ENCODE data around the gene NFE2L2. TPM values are rescaled to one million over a fixed set of nuclear protein-coding genes. Genes with fewer than 3 reads are reported as not detected.
"Not testable (repeated sequence)": the region's sequence is repeated elsewhere in the genome, so short reads cannot be mapped to it uniquely, and the experiment has no call there.

Gene NFE2L2
- total RNA-seq, 2 experiments from 2014 or later, result 26.2 to 58.6 TPM

DNA sequence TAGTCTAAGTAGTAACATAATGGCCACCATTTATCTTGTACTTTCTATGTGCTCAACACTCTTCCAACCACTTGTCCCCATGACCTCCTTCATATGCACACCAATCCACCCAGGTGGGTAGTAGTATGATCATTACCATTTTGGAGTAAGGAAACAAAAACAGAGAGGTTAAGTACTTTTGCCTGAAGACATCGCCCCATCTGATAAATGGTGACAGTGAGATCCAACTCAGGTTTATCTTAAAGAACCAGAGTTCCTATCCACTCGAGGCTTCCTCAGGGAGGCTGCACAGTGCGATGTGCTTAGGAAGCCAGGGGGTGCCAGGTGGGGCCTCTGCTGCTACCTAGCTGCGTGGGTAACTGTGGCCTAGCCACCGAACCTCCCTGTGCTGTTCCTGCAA lies 14.1 kb downstream of the NFE2L2 start:
- H4K20me1 ChIP-seq (ENCODE audit: insufficient read depth, low read length), result peaks cover 49% of the 10 kb centered on the region
- CTCF ChIA-PET (ENCODE audit: unreplicated experiment), result interaction anchor here (0.6 kb wide), 1 partner anchor 12 kb away, joined by 3 read pairs; no protein-coding TSS in a partner anchor

DNA sequence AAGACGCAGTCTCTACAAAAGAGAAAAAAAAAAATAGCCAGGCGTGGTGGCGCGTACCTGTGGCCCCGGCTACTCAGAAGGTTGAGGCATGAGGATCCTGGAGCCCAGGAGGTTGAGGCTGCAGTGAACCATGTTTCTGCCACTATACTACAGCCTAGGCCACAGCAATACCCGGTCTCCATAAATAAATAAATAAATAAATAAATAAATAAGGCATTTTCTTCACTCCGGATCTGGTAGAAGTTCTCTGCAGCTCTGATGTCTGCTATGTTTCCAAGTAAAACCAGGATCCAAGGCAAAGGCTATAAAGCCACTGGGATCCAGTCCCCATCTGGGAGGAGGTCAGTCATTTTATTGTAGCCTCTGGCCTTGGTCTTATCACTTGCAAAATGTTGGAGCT lies 15.5 kb downstream of the NFE2L2 start:
- peaks cover 97% of the 10 kb centered on the region for H3K79me2 ChIP-seq (ENCODE audit: insufficient read depth, low read depth, low read length)
- BruUV-seq (replicated peaks), result no TSS peak
- intact Hi-C loops (cut with micrococcal nuclease; ENCODE audit: unreplicated experiment), result no loop called here
- no peaks in the 10 kb centered on the region for H3K9me2 ChIP-seq (ENCODE audit: insufficient read depth, low read length)
- no peak overlapping the region for H2AFZ ChIP-seq (ENCODE audit: low read length)
- ChIA-PET POLR2A (interaction anchor here (0.7 to 3.8 kb wide), 4 partner anchors 11 to 18 kb away, joined by 3 to 8 read pairs (median 4); partner anchors contain the start of gene NFE2L2), CTCF (ENCODE audit: unreplicated experiment) (no interaction called here)
- no peak overlapping the region for H3K27ac ChIP-seq (ENCODE audit: low read depth, low read length, poor library complexity, severe bottlenecking)
- H4K20me1 ChIP-seq (ENCODE audit: insufficient read depth, low read length), result peaks cover 42% of the 10 kb centered on the region
- H3K4me3 ChIP-seq (ENCODE audit: low read depth, low read length, poor library complexity, severe bottlenecking), result no peak overlapping the region
- peaks cover 5% of the 10 kb centered on the region for H3K4me1 ChIP-seq (ENCODE audit: insufficient read depth, low read length, poor library complexity, severe bottlenecking)
- H3K9me3 ChIP-seq (ENCODE audit: low read length), result no peaks in the 10 kb centered on the region
- H3K36me3 ChIP-seq (ENCODE audit: insufficient read depth, low read length), result peaks cover 57% of the 10 kb centered on the region
- no peak for DNase-seq (ENCODE audit: low spot score)
- TF ChIP-seq, protein P1, sequence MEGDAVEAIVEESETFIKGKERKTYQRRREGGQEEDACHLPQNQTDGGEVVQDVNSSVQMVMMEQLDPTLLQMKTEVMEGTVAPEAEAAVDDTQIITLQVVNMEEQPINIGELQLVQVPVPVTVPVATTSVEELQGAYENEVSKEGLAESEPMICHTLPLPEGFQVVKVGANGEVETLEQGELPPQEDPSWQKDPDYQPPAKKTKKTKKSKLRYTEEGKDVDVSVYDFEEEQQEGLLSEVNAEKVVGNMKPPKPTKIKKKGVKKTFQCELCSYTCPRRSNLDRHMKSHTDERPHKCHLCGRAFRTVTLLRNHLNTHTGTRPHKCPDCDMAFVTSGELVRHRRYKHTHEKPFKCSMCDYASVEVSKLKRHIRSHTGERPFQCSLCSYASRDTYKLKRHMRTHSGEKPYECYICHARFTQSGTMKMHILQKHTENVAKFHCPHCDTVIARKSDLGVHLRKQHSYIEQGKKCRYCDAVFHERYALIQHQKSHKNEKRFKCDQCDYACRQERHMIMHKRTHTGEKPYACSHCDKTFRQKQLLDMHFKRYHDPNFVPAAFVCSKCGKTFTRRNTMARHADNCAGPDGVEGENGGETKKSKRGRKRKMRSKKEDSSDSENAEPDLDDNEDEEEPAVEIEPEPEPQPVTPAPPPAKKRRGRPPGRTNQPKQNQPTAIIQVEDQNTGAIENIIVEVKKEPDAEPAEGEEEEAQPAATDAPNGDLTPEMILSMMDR (conservative IDR thresholded peaks at IDR 0.05; ENCODE audit: low read length), result no peak
- TF ChIP-seq EZH2phosphoT487 (IDR thresholded peaks at IDR 0.05; ENCODE audit: borderline replicate concordance, low read depth, low read length), result no peak
- no peak overlapping the region for H3K4me2 ChIP-seq (ENCODE audit: low read length)

More for the DNA sequence above, 14.1 kb downstream of the NFE2L2 start:
- Histone ChIP-seq H3K9me2 (ENCODE audit: insufficient read depth, low read length) (no peaks in the 10 kb centered on the region), H3K36me3 (ENCODE audit: insufficient read depth, low read length) (peaks cover 65% of the 10 kb centered on the region), H3K79me2 (ENCODE audit: insufficient read depth, low read depth, low read length) (peaks cover 98% of the 10 kb centered on the region), H3K4me1 (ENCODE audit: insufficient read depth, low read length, poor library complexity, severe bottlenecking) (peaks cover 5% of the 10 kb centered on the region), H2AFZ (ENCODE audit: low read length) (no peak overlapping the region), H3K4me3 (ENCODE audit: low read depth, low read length, poor library complexity, severe bottlenecking) (no peak overlapping the region), H3K27ac (ENCODE audit: low read depth, low read length, poor library complexity, severe bottlenecking) (no peak overlapping the region), H3K4me2 (ENCODE audit: low read length) (no peak overlapping the region), H3K9me3 (ENCODE audit: low read length) (no peaks in the 10 kb centered on the region)
- no TSS peak for BruUV-seq (replicated peaks)
- POLR2A ChIA-PET, result interaction anchor here (3.8 kb wide), 1 partner anchor 13 kb away, joined by 8 read pairs; the partner anchor contains the start of gene NFE2L2
- TF ChIP-seq, protein P1 (conservative IDR thresholded peaks at IDR 0.05; ENCODE audit: low read length), result no peak
- intact Hi-C loops (cut with micrococcal nuclease; ENCODE audit: unreplicated experiment), result no loop called here
- DNase-seq (ENCODE audit: low spot score), result no peak

DNA sequence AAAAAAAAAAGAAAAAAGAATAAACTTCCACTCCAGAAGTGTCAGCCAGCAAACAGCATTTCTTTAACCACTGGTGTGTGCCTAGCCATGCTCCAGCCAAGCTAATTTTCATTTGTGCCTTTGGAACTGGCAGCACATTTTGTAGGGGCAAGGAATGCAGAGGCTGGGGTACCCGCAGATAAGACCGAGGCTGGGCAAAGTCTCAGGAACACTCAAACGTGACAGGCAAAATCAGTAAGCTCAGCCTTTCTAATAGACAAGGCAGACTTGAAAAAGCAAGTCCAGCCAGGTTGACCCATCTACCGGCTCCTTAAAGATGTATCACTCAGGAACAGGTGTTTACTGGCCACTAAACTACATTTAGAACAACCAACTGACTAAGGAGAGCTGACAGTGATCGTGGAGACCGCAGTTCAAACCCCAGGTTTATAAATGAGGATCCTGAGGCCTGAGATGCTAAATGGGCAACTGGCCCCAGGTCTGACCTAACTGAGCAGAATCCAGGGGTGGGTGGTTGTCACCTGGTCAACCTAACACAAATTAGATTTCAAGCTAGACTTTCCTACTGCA lies 16.7 kb downstream of the NFE2L2 start:
- POLR2A ChIA-PET, result interaction anchor here (1.4 to 3.8 kb wide), 2 partner anchors 10 to 16 kb away, joined by 5 to 8 read pairs; partner anchors contain the start of gene NFE2L2
- CTCF ChIA-PET (ENCODE audit: unreplicated experiment), result no interaction called here
- Histone ChIP-seq H3K4me1 (ENCODE audit: insufficient read depth, low read length, poor library complexity, severe bottlenecking) (peaks cover 5% of the 10 kb centered on the region), H3K36me3 (ENCODE audit: insufficient read depth, low read length) (peaks cover 51% of the 10 kb centered on the region), H3K27ac (ENCODE audit: low read depth, low read length, poor library complexity, severe bottlenecking) (no peak overlapping the region), H3K4me3 (ENCODE audit: low read depth, low read length, poor library complexity, severe bottlenecking) (no peak overlapping the region), H3K9me2 (ENCODE audit: insufficient read depth, low read length) (no peaks in the 10 kb centered on the region), H3K4me2 (ENCODE audit: low read length) (no peak overlapping the region), H4K20me1 (ENCODE audit: insufficient read depth, low read length) (peaks cover 32% of the 10 kb centered on the region), H3K9me3 (ENCODE audit: low read length) (no peaks in the 10 kb centered on the region), H2AFZ (ENCODE audit: low read length) (no peak overlapping the region), H3K79me2 (ENCODE audit: insufficient read depth, low read depth, low read length) (peaks cover 95% of the 10 kb centered on the region)
- intact Hi-C loops (cut with micrococcal nuclease; ENCODE audit: unreplicated experiment), result no loop called here
- no TSS peak for BruUV-seq (replicated peaks)
- TF ChIP-seq, protein P1 (conservative IDR thresholded peaks at IDR 0.05; ENCODE audit: low read length), result no peak
- no peak for TF ChIP-seq EZH2phosphoT487 (IDR thresholded peaks at IDR 0.05; ENCODE audit: borderline replicate concordance, low read depth, low read length)
- DNase-seq (ENCODE audit: low spot score), result no peak

DNA sequence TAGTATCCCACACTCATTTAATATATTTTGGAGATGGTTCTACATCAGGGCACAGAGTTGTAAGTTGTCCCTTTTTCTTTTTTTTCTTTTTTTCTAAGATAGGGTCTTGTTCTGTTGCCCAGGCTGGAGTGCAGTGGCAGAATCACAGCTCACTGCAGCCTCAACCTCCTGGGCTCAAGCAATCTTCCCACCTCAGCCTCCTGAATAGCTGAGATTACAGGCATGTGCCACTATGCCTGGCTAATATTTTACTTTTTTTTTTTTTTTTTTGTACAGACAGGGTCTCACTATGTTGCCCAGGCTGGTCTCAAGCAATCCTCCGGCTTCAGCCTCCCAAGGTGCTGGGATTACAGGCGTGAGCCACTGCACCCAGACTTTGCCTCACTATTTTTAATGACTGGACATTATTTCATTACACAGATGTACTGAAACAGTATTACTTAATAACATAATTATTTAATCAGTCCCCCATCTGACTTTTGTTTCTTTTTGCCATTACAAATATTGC lies 17.9 kb downstream of the NFE2L2 start:
- H3K4me2 ChIP-seq (ENCODE audit: low read length); H3K9me3 ChIP-seq (ENCODE audit: low read length); BruUV-seq (replicated peaks); DNase-seq (ENCODE audit: low spot score); H3K4me3 ChIP-seq (ENCODE audit: low read depth, low read length, poor library complexity, severe bottlenecking); H3K9me2 ChIP-seq (ENCODE audit: insufficient read depth, low read length); intact Hi-C loops (cut with micrococcal nuclease; ENCODE audit: unreplicated experiment); H3K27ac ChIP-seq (ENCODE audit: low read depth, low read length, poor library complexity, severe bottlenecking); CTCF ChIA-PET (ENCODE audit: unreplicated experiment); H2AFZ ChIP-seq (ENCODE audit: low read length); POLR2A ChIA-PET: not testable (repeated sequence)
- H3K79me2 ChIP-seq (ENCODE audit: insufficient read depth, low read depth, low read length), result peaks cover 95% of the 10 kb centered on the region
- H4K20me1 ChIP-seq (ENCODE audit: insufficient read depth, low read length), result peaks cover 31% of the 10 kb centered on the region
- peaks cover 15% of the 10 kb centered on the region for H3K4me1 ChIP-seq (ENCODE audit: insufficient read depth, low read length, poor library complexity, severe bottlenecking)
- H3K36me3 ChIP-seq (ENCODE audit: insufficient read depth, low read length), result peaks cover 48% of the 10 kb centered on the region
